Measurements from ENCODE around the gene STEAP2. TPM values are rescaled to one million over a fixed set of nuclear protein-coding genes. Genes with fewer than 3 reads are reported as not detected.

The STEAP2 gene
- total and polyA plus RNA-seq, 2 donors (not counting 3 experiments of a cell fraction or from before 2014, with no cell fraction given) = 4.2 to 4.6 TPM

GRCh38 chr7:90271753-90272152, 60.2 kb downstream of the STEAP2 start:
- ChIA-PET CTCF (no interaction called here), POLR2A (no interaction called here)
- TF ChIP-seq JUN (IDR thresholded peaks at IDR 0.05; ENCODE audit: borderline replicate concordance, insufficient read depth, insufficient read length, low read depth) (no peak), MYC (IDR thresholded peaks at IDR 0.05; ENCODE audit: low read depth, low read length) (no peak), CTCF (IDR thresholded peaks at IDR 0.05; ENCODE audit: extremely low read depth in 1 of 2, insufficient read depth in 1 of 2, low read depth in 1 of 2, low read length in 2 of 2) (no peak), EZH2 (IDR thresholded peaks at IDR 0.05; ENCODE audit: borderline replicate concordance, low read depth, low read length, severe bottlenecking) (no peak), GATA2 (IDR thresholded peaks at IDR 0.05; ENCODE audit: insufficient read depth, insufficient read length, low read depth, low read length) (no peak), POLR2A (IDR thresholded peaks at IDR 0.05; ENCODE audit: low read depth, low read length) (no peak), FOS (IDR thresholded peaks at IDR 0.05; ENCODE audit: borderline replicate concordance, insufficient read depth, low read length) (no peak), MAX (IDR thresholded peaks at IDR 0.05; ENCODE audit: insufficient read depth, insufficient read length) (no peak), POLR2AphosphoS5 (IDR thresholded peaks at IDR 0.05; ENCODE audit: insufficient read depth, low read depth, low read length) (no peak)
- H3K79me2 ChIP-seq (ENCODE audit: control insufficient read depth, insufficient read depth, low read length) = no peaks in the 10 kb centered on the region
- BruUV-seq (replicated peaks) = no TSS peak
- no peaks in the 10 kb centered on the region for H3K9me3 ChIP-seq (replicated peaks; ENCODE audit: control insufficient read depth, insufficient read depth, low read length)
- H3K9me1 ChIP-seq (replicated peaks; ENCODE audit: control insufficient read depth, extremely low read depth, insufficient read depth, low read length) = no peaks in the 10 kb centered on the region
- H3K36me3 ChIP-seq (ENCODE audit: control insufficient read depth in 2 of 2, extremely low read depth in 1 of 2, insufficient read depth in 2 of 2, low read length in 2 of 2) = no peaks in the 10 kb centered on the region
- no peaks in the 10 kb centered on the region for H4K20me1 ChIP-seq (replicated peaks; ENCODE audit: control insufficient read depth, extremely low read depth, insufficient read depth, low read length)
- no peak overlapping the region for H3K9ac ChIP-seq (replicated peaks; ENCODE audit: extremely low read depth, insufficient read depth, low read length)
- intact Hi-C loops (cut with micrococcal nuclease) = loop anchor here (2.0 kb wide), 1 partner anchor 13 kb away; no protein-coding TSS in a partner anchor
- DNase-seq (ENCODE audit: low read depth, low spot score) (no peak), FAIRE-seq (no peak)
- no peak overlapping the region for H3K4me2 ChIP-seq (ENCODE audit: insufficient read depth, low read length)
- no peak overlapping the region for H3K27ac ChIP-seq (ENCODE audit: insufficient read depth, low read depth, low read length)
- no peak overlapping the region for H2AFZ ChIP-seq (ENCODE audit: low read depth, low read length)
- no peaks in the 10 kb centered on the region for H3K27me3 ChIP-seq (ENCODE audit: control insufficient read depth in 2 of 2, insufficient read depth in 2 of 2, low read length in 2 of 2)
- H3K4me3 ChIP-seq (replicated peaks in 1 of 3; ENCODE audit: insufficient read depth in 1 of 3, low read depth in 1 of 3, low read length in 3 of 3) = no peak overlapping the region
- H3K4me1 ChIP-seq (ENCODE audit: control insufficient read depth, extremely low read depth, insufficient read depth, low read length) = peaks cover 2% of the 10 kb centered on the region
- dilution Hi-C loops (cut with MboI; ENCODE audit: extremely low pct_ligation_motif_present, low sequenced_read_pairs) = no loop called here
